ENCODE data around the gene GOLT1A.

The GOLT1A gene

GRCh38 chr1:204197068-204197467, 16.7 kb downstream of the GOLT1A start:
- TF ChIP-seq CTCF (IDR thresholded peaks at IDR 0.05; ENCODE audit: low read depth, low read length): no peak
- no peak for DNase-seq (ENCODE audit: extremely low read depth, low read depth)

GRCh38 chr1:204196068-204196795, 17.6 kb downstream of the GOLT1A start, which contains the start of gene KISS1:
KISS1 (minus strand) TSS chr1:204196491; CDS start chr1:204192876, 3,615 bp downstream.
- TF ChIP-seq CTCF (IDR thresholded peaks at IDR 0.05; ENCODE audit: low read depth, low read length): no peak
- no peak for DNase-seq (ENCODE audit: extremely low read depth, low read depth)

GRCh38 chr1:204194771-204195170, 19.0 kb downstream of the GOLT1A start:
- DNase-seq (ENCODE audit: extremely low read depth, low read depth): no peak
- TF ChIP-seq CTCF (IDR thresholded peaks at IDR 0.05; ENCODE audit: low read depth, low read length): no peak

- no peak for DNase-seq (ENCODE audit: extremely low read depth, low read depth)
- TF ChIP-seq CTCF (IDR thresholded peaks at IDR 0.05; ENCODE audit: low read depth, low read length): no peak
Observed at GRCh38 chr1:204194080-204194479, 19.7 kb downstream of the GOLT1A start.

- no peak for DNase-seq (ENCODE audit: extremely low read depth, low read depth)
- no peak for TF ChIP-seq CTCF (IDR thresholded peaks at IDR 0.05; ENCODE audit: low read depth, low read length)
Observed at GRCh38 chr1:204192589-204193352, 21.0 kb downstream of the GOLT1A start.

GRCh38 chr1:204192046-204192445, 21.7 kb downstream of the GOLT1A start:
- TF ChIP-seq CTCF (IDR thresholded peaks at IDR 0.05; ENCODE audit: low read depth, low read length): no peak
- DNase-seq (ENCODE audit: extremely low read depth, low read depth): no peak

- no peak for TF ChIP-seq CTCF (IDR thresholded peaks at IDR 0.05; ENCODE audit: low read depth, low read length)
- DNase-seq (ENCODE audit: extremely low read depth, low read depth): no peak
Observed at GRCh38 chr1:204191456-204191855, 22.3 kb downstream of the GOLT1A start.
